ENCODE data around the gene PCOLCE2.

PCOLCE2 gene

DNA sequence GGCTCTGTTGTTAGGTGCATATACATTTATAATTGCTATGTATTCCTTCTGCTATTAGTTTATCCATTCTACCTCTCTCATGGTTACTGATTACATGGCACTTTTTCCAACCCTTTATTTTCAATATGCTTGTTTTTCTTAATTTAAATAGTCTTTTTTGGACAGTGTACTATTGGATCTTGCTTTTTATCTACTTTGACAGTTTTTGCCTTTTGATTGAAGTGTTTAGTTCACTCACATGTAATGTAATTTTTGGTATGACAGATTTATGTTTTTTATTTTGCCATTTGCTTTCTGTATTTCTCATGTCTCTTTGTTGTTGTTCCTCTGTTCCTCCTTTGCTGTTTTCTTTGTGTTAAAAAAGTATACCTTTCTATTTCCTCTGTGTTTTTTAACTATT, 120.5 kb downstream of the PCOLCE2 start:
- DNase-seq (ENCODE audit: low read depth) = no peak
- H3K4me3 ChIP-seq (ENCODE audit: low read depth, low read length) = no peak overlapping the region
